HUES6 (cell line): ENCODE measurements around the gene SPHK2.
"Not testable (repeated sequence)": the region's sequence is repeated elsewhere in the genome, so short reads cannot be mapped to it uniquely, and the experiment has no call there.

Experiments
- H3K27ac ChIP-seq: 2 replicates; pipeline ENCODE4 v1.7.0; 2013; ENCODE audit warnings: low read depth, mild to moderate bottlenecking, low read length, inconsistent platforms
- H3K27me3 ChIP-seq: 2 replicates; pipeline ENCODE4 v1.6.1; 2013; ENCODE audit warnings: low read length; ENCODE audit not compliant: control insufficient read depth, insufficient read depth
- H3K36me3 ChIP-seq: 2 replicates; pipeline ENCODE4 v1.6.1; 2013; ENCODE audit warnings: low read length; ENCODE audit not compliant: control insufficient read depth, insufficient read depth
- H3K4me1 ChIP-seq: 2 replicates; pipeline ENCODE4 v1.6.1; 2013; ENCODE audit warnings: low read length; ENCODE audit not compliant: control insufficient read depth, insufficient read depth
- H3K4me3 ChIP-seq: 2 replicates; pipeline ENCODE4 v1.5.1; 2013; ENCODE audit warnings: low read depth, low read length
- H3K9ac ChIP-seq: one replicate; pipeline ENCODE4 v1.6.1; 2013; ENCODE audit warnings: mild to moderate bottlenecking, low read length
- H3K9me3 ChIP-seq: 2 replicates; pipeline ENCODE4 v1.6.1; 2013; ENCODE audit warnings: low read depth, low read length; ENCODE audit not compliant: control insufficient read depth, insufficient read depth

Gene SPHK2

GRCh38 chr19:48625891-48626327 is 6.6 kb downstream of the SPHK2 start:
- no peak overlapping the region for H3K27ac ChIP-seq
- H3K9me3 ChIP-seq, result no peaks in the 10 kb centered on the region
- H3K36me3 ChIP-seq, result no peaks in the 10 kb centered on the region
- no peak overlapping the region for H3K4me3 ChIP-seq
- no peak overlapping the region for H3K9ac ChIP-seq
- no peaks in the 10 kb centered on the region for H3K27me3 ChIP-seq
- peaks cover 18% of the 10 kb centered on the region for H3K4me1 ChIP-seq

GRCh38 chr19:48627201-48627864 is 8.0 kb downstream of the SPHK2 start:
- no peak overlapping the region for H3K4me3 ChIP-seq
- no peaks in the 10 kb centered on the region for H3K27me3 ChIP-seq
- no peak overlapping the region for H3K27ac ChIP-seq
- H3K36me3 ChIP-seq, result no peaks in the 10 kb centered on the region
- H3K9ac ChIP-seq, result no peak overlapping the region
- peaks cover 23% of the 10 kb centered on the region for H3K4me1 ChIP-seq
- H3K9me3 ChIP-seq, result no peaks in the 10 kb centered on the region

- peaks cover 28% of the 10 kb centered on the region for H3K4me1 ChIP-seq
- H3K9ac ChIP-seq, result no peak overlapping the region
- H3K27me3 ChIP-seq, result no peaks in the 10 kb centered on the region
- H3K9me3 ChIP-seq, result no peaks in the 10 kb centered on the region
- no peak overlapping the region for H3K4me3 ChIP-seq
- no peaks in the 10 kb centered on the region for H3K36me3 ChIP-seq
- no peak overlapping the region for H3K27ac ChIP-seq
Observed at GRCh38 chr19:48627865-48628314, 8.6 kb downstream of the SPHK2 start.

- H3K27ac ChIP-seq, result no peak overlapping the region
- H3K4me3 ChIP-seq, result no peak overlapping the region
- no peaks in the 10 kb centered on the region for H3K27me3 ChIP-seq
- H3K9ac ChIP-seq, result no peak overlapping the region
- H3K4me1 ChIP-seq, result peaks cover 30% of the 10 kb centered on the region
- H3K36me3 ChIP-seq, result no peaks in the 10 kb centered on the region
- H3K9me3 ChIP-seq, result no peaks in the 10 kb centered on the region
Observed at GRCh38 chr19:48628486-48629296, 9.4 kb downstream of the SPHK2 start.

GRCh38 chr19:48629297-48629598 is 9.9 kb downstream of the SPHK2 start:
- Histone ChIP-seq H3K27me3 (no peaks in the 10 kb centered on the region), H3K4me3 (peak overlapping the region; percentile 62), H3K9me3 (no peaks in the 10 kb centered on the region), H3K4me1 (peaks cover 34% of the 10 kb centered on the region), H3K36me3 (no peaks in the 10 kb centered on the region), H3K9ac (no peak overlapping the region), H3K27ac (no peak overlapping the region)

GRCh38 chr19:48629599-48630295 is 10.4 kb downstream of the SPHK2 start:
- peak overlapping the region; percentile 54 for H3K9ac ChIP-seq
- no peaks in the 10 kb centered on the region for H3K27me3 ChIP-seq
- peaks cover 37% of the 10 kb centered on the region for H3K4me1 ChIP-seq
- H3K36me3 ChIP-seq, result no peaks in the 10 kb centered on the region
- peak overlapping the region; percentile 49; the same call in 1 of the 2 replicates for H3K27ac ChIP-seq
- H3K9me3 ChIP-seq, result no peaks in the 10 kb centered on the region
- H3K4me3 ChIP-seq, result peak overlapping the region; percentile 62

GRCh38 chr19:48630296-48631063 is 11.2 kb downstream of the SPHK2 start:
- Histone ChIP-seq H3K36me3 (no peaks in the 10 kb centered on the region), H3K9ac (peak overlapping the region; percentile 54), H3K4me1 (peaks cover 36% of the 10 kb centered on the region), H3K4me3 (peak overlapping the region; percentile 62), H3K27ac (peak overlapping the region; percentile 49), H3K27me3 (peaks cover under 1% of the 10 kb centered on the region; the same call in 1 of the 2 replicates), H3K9me3 (no peaks in the 10 kb centered on the region)

- Histone ChIP-seq H3K36me3 (no peaks in the 10 kb centered on the region), H3K27ac (peak overlapping the region; percentile 49), H3K27me3 (peaks cover 8% of the 10 kb centered on the region), H3K4me1 (peaks cover 39% of the 10 kb centered on the region), H3K9me3 (no peaks in the 10 kb centered on the region), H3K9ac (peak overlapping the region; percentile 54), H3K4me3 (peak overlapping the region; percentile 62)
Observed at GRCh38 chr19:48631225-48631624, 11.9 kb downstream of the SPHK2 start.

- not testable (repeated sequence) for H3K4me3 ChIP-seq, H3K27ac ChIP-seq, H3K9me3 ChIP-seq, H3K9ac ChIP-seq, H3K36me3 ChIP-seq
- H3K4me1 ChIP-seq, result peaks cover 43% of the 10 kb centered on the region
- peaks cover 17% of the 10 kb centered on the region for H3K27me3 ChIP-seq
Observed at GRCh38 chr19:48632286-48632685, 13.0 kb downstream of the SPHK2 start.

- H3K9ac ChIP-seq, result no peak overlapping the region
- peaks cover 17% of the 10 kb centered on the region for H3K27me3 ChIP-seq
- H3K4me3 ChIP-seq, result no peak overlapping the region
- H3K27ac ChIP-seq, result no peak overlapping the region
- peaks cover 44% of the 10 kb centered on the region for H3K4me1 ChIP-seq
- H3K36me3 ChIP-seq, result no peaks in the 10 kb centered on the region
- H3K9me3 ChIP-seq, result no peaks in the 10 kb centered on the region
Observed at GRCh38 chr19:48632692-48633147, 13.4 kb downstream of the SPHK2 start.
